ENCODE results near the gene KASH5.

DNA sequence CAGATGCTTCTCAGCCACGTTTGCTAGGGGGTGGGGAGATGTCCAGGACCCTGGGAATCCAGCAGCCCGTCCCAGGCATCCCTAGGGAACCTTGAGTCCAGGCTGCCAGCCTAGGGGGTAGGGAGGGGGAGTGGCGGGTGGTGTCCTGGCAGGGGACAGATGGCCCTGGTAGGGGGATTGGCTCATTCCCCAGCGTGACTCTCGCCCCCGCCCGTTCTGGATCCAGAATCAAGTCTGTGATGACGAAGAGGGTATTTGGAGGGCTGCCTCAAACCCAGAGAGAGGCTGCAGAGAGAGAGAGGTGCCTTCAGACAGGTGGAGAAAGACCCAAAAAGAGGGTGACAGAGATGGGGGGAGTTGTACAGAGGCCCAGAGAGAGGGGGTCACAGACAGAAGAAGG is 49.2 kb downstream of the KASH5 start:
- TF ChIP-seq CTCF (IDR thresholded peaks at IDR 0.05; ENCODE audit: low read depth, low read length, poor library complexity, severe bottlenecking) (no peak), EZH2phosphoT487 (IDR thresholded peaks at IDR 0.05; ENCODE audit: borderline replicate concordance, low read length) (no peak)

Measured in DOHH2 (cell line).